Measurements from ENCODE around the gene NEMP1.
A peak's percentile ranks its signal among the peaks of the same experiment; 100 is the strongest.
"Not testable (repeated sequence)": the region's sequence is repeated elsewhere in the genome, so short reads cannot be mapped to it uniquely, and the experiment has no call there.

Gene NEMP1

GRCh38 chr12:57123813-57124212 lies 45.2 kb upstream of the NEMP1 start:
- no peak overlapping the region for H3K4me3 ChIP-seq (ENCODE audit: low read length)
- no peak for DNase-seq (ENCODE audit: low read depth)
- TF ChIP-seq CTCF (conservative IDR thresholded peaks at IDR 0.05; ENCODE audit: low read length), result no peak

- H3K4me3 ChIP-seq (ENCODE audit: low read length); DNase-seq (ENCODE audit: low read depth): not testable (repeated sequence)
Measured at GRCh38 chr12:57120718-57121117, 42.1 kb upstream of the NEMP1 start.

GRCh38 chr12:57119294-57120085 lies 40.9 kb upstream of the NEMP1 start:
- no peak overlapping the region for H3K4me3 ChIP-seq (ENCODE audit: low read length)
- DNase-seq (ENCODE audit: low read depth), result no peak
- no peak for TF ChIP-seq CTCF (conservative IDR thresholded peaks at IDR 0.05; ENCODE audit: low read length)

GRCh38 chr12:57118711-57119271 lies 40.2 kb upstream of the NEMP1 start:
- H3K4me3 ChIP-seq (ENCODE audit: low read length), result no peak overlapping the region
- DNase-seq (ENCODE audit: low read depth), result no peak
- no peak for TF ChIP-seq CTCF (conservative IDR thresholded peaks at IDR 0.05; ENCODE audit: low read length)

GRCh38 chr12:57116580-57117281 lies 38.1 kb upstream of the NEMP1 start:
- DNase-seq (ENCODE audit: low read depth), result no peak
- no peak overlapping the region for H3K4me3 ChIP-seq (ENCODE audit: low read length)
- TF ChIP-seq CTCF (conservative IDR thresholded peaks at IDR 0.05; ENCODE audit: low read length), result no peak

GRCh38 chr12:57112492-57113294 lies 34.1 kb upstream of the NEMP1 start:
- TF ChIP-seq CTCF (conservative IDR thresholded peaks at IDR 0.05; ENCODE audit: low read length), result peak; percentile 83
- peak overlapping the region; percentile 39 for H3K4me3 ChIP-seq (ENCODE audit: low read length)

More at GRCh38 chr12:57112492-57113294, 34.1 kb upstream of the NEMP1 start:
- no peak for DNase-seq (ENCODE audit: low read depth)
